Measurements from ENCODE around the gene MEIG1. TPM values are rescaled to one million over a fixed set of nuclear protein-coding genes. Genes with fewer than 3 reads are reported as not detected.

MEIG1 gene
- total RNA-seq, 3 donors from 2014 or later, result not detected

GRCh38 chr10:14949291-14949690, 9.9 kb upstream of the MEIG1 start:
- no peaks in the 10 kb centered on the region for H3K9me3 ChIP-seq

GRCh38 chr10:14952851-14953423, 6.3 kb upstream of the MEIG1 start:
- no peaks in the 10 kb centered on the region for H3K36me3 ChIP-seq
- H3K4me1 ChIP-seq, result no peaks in the 10 kb centered on the region
- peak overlapping the region; percentile 78 to 91 for H3K27ac ChIP-seq
- H3K9me3 ChIP-seq, result no peaks in the 10 kb centered on the region
- H3K27me3 ChIP-seq, result no peaks in the 10 kb centered on the region
- peak overlapping the region; percentile 50 to 79 (median 70) for H3K4me3 ChIP-seq
- intact Hi-C loops (cut with DNase I; ENCODE audit: low total_unique reads), result loop anchor here (10.0 kb wide), 1 partner anchor 142 kb away; the partner anchor contains the start of gene RPP38
- TF ChIP-seq POLR2A (IDR thresholded peaks at IDR 0.05) (no peak), POLR2AphosphoS5 (IDR thresholded peaks at IDR 0.05) (no peak)
- no peak for DNase-seq (ENCODE audit: low spot score in 2 of 2)

More at GRCh38 chr10:14949291-14949690, 9.9 kb upstream of the MEIG1 start:
- H3K36me3 ChIP-seq, result no peaks in the 10 kb centered on the region
- no peak overlapping the region for H3K4me3 ChIP-seq
- no peaks in the 10 kb centered on the region for H3K27me3 ChIP-seq
- intact Hi-C loops (cut with DNase I; ENCODE audit: low total_unique reads), result no loop called here
- DNase-seq (ENCODE audit: low spot score in 2 of 2), result no peak
- H3K27ac ChIP-seq, result no peak overlapping the region
- TF ChIP-seq, protein P1, sequence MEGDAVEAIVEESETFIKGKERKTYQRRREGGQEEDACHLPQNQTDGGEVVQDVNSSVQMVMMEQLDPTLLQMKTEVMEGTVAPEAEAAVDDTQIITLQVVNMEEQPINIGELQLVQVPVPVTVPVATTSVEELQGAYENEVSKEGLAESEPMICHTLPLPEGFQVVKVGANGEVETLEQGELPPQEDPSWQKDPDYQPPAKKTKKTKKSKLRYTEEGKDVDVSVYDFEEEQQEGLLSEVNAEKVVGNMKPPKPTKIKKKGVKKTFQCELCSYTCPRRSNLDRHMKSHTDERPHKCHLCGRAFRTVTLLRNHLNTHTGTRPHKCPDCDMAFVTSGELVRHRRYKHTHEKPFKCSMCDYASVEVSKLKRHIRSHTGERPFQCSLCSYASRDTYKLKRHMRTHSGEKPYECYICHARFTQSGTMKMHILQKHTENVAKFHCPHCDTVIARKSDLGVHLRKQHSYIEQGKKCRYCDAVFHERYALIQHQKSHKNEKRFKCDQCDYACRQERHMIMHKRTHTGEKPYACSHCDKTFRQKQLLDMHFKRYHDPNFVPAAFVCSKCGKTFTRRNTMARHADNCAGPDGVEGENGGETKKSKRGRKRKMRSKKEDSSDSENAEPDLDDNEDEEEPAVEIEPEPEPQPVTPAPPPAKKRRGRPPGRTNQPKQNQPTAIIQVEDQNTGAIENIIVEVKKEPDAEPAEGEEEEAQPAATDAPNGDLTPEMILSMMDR (IDR thresholded peaks at IDR 0.05), result no peak
- TF ChIP-seq POLR2A (IDR thresholded peaks at IDR 0.05) (no peak), POLR2AphosphoS5 (IDR thresholded peaks at IDR 0.05) (no peak)
- no peaks in the 10 kb centered on the region for H3K4me1 ChIP-seq

GRCh38 chr10:14953424-14954000, 5.7 kb upstream of the MEIG1 start:
- no peaks in the 10 kb centered on the region for H3K27me3 ChIP-seq
- TF ChIP-seq, protein P1 (IDR thresholded peaks at IDR 0.05), result no peak
- TF ChIP-seq POLR2AphosphoS5 (IDR thresholded peaks at IDR 0.05), result no peak
- TF ChIP-seq POLR2A (IDR thresholded peaks at IDR 0.05), result no peak
- peak overlapping the region; percentile 50 to 79 (median 70) for H3K4me3 ChIP-seq
- peak in 1 of 2 donors; percentile 44 for DNase-seq (ENCODE audit: low spot score in 2 of 2)
- peak overlapping the region; percentile 78 to 91 for H3K27ac ChIP-seq
- intact Hi-C loops (cut with DNase I; ENCODE audit: low total_unique reads), result loop anchor here (10.0 kb wide), 1 partner anchor 141 kb away; the partner anchor contains the start of gene RPP38
- no peaks in the 10 kb centered on the region for H3K4me1 ChIP-seq
- H3K9me3 ChIP-seq, result no peaks in the 10 kb centered on the region
- no peaks in the 10 kb centered on the region for H3K36me3 ChIP-seq

DNA sequence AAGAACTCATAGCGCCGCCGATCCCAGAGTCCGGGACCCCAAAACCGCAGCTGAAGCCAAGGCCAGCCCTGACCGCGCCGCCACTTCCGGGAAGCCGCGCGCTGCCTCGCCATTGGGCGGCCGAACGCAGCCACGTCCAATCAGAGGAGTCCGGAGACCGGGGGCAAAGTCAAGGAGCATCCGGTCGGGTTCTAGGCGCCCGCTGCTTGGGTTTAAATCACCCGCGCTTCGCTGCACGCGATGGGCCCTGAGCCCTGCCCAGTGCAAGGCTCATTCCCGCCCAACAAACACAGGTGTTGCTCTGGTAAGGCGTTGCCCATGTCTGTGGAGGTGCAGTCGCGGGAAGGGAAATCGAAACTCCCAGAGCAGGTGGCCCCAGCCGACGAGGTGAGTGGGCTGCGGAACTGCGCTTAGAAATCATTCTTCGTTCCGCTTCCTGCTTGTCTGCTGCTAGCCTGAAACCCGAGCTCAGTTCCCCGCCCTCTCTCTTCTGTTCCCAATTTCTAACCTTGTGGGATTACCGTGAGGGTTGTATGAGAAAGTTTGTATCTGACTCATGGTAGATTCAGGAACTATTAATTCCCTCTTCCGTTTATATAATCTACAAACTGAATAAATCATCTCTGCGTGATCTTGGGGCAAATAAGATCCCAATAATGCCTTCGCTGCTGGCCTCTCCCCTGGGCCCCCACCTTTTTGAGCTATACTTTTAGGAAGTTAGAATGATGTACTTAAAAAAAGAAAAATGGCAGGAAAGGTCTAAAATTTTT, 5.0 kb upstream of the MEIG1 start, which contains the start of gene DCLRE1C:
DCLRE1C (minus strand) TSS at position 96 of the 770 bp plus-strand sequence; CDS start at position 10, 86 bp downstream.
- intact Hi-C loops (cut with DNase I; ENCODE audit: low total_unique reads), result loop anchor here (10.0 kb wide), 1 partner anchor 141 kb away; the partner anchor contains the start of gene RPP38
- TF ChIP-seq POLR2A (IDR thresholded peaks at IDR 0.05) (peak; percentile 18), POLR2AphosphoS5 (IDR thresholded peaks at IDR 0.05) (peak; percentile 69 to 87 (median 75))
- TF ChIP-seq, protein P1 (IDR thresholded peaks at IDR 0.05), result no peak
- DNase-seq (ENCODE audit: low spot score in 2 of 2), result peak; percentile 85 to 88
- Histone ChIP-seq H3K36me3 (no peaks in the 10 kb centered on the region), H3K4me1 (no peaks in the 10 kb centered on the region), H3K4me3 (peak within 1 kb of the TSS; percentile 50 to 79 (median 70)), H3K27ac (peak within 1 kb of the TSS; percentile 78 to 91), H3K9me3 (no peaks in the 10 kb centered on the region), H3K27me3 (no peaks in the 10 kb centered on the region)

DNA sequence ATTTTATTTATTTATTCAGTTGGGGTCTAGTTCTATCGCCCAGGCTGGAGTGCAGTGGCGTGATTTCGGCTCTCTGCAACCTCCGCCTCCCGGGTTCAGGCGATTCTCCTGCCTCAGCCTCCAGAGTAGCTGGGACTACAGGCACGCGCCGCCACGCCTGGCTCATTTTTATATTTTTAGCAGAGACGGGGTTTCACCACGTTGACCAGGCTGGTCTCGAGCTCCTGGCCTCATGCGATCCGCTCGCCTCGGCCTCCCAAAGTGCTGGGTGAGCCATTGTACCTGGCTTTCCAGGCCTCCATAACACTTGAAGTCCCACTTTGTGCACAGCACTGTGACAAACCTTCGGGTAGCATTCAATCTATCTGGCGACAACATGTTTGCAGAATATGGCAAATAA, 4.3 kb upstream of the MEIG1 start:
- intact Hi-C loops (cut with DNase I; ENCODE audit: low total_unique reads), result loop anchor here (10.0 kb wide), 1 partner anchor 140 kb away; the partner anchor contains the start of gene RPP38
- TF ChIP-seq POLR2A (IDR thresholded peaks at IDR 0.05) (no peak), POLR2AphosphoS5 (IDR thresholded peaks at IDR 0.05) (no peak)
- TF ChIP-seq, protein P1 (IDR thresholded peaks at IDR 0.05), result no peak
- no peaks in the 10 kb centered on the region for H3K36me3 ChIP-seq
- H3K9me3 ChIP-seq, result no peaks in the 10 kb centered on the region
- no peak for DNase-seq (ENCODE audit: low spot score in 2 of 2)
- peak overlapping the region in 1 of 2 donors; percentile 91 for H3K27ac ChIP-seq
- H3K4me1 ChIP-seq, result no peaks in the 10 kb centered on the region
- H3K27me3 ChIP-seq, result no peaks in the 10 kb centered on the region
- H3K4me3 ChIP-seq, result peak overlapping the region in 1 of 3 donors; percentile 79
